H1 (cell line): ENCODE measurements around the gene RHOBTB3.

Experiments
- HDAC2 ChIP-seq, 2 experiments: fragments of 300-600 bp in 1 of 2; sonication (generic) in 1 of 2; IDR thresholded peaks; 2 replicates each; pipeline ENCODE4 v1.6.1; 2011 to 2012; ENCODE audit warnings: low read depth in 2 of 2, low read length in 2 of 2, mild to moderate bottlenecking in 2 of 2, moderate library complexity in 2 of 2, borderline replicate concordance in 1 of 2, inconsistent platforms in 1 of 2
- KDM5A ChIP-seq: fragments of 200-600 bp; IDR thresholded peaks from 2 replicates; pipeline ENCODE4 v1.7.1; 2012; ENCODE audit warnings: mild to moderate bottlenecking, low read length, inconsistent platforms, mixed read lengths
- SIX5 ChIP-seq: IDR thresholded peaks from 2 replicates; pipeline ENCODE4 v1.6.1; 2011; ENCODE audit warnings: mild to moderate bottlenecking, low read depth, low read length
- TF ChIP-seq, protein P1 (sequence below), 3 experiments: IDR thresholded peaks; 1 replicate in 2 of 3; 2 replicates in 1 of 3; pipeline versions ENCODE4 v1.5.1 to v1.6.1; 2011; ENCODE audit warnings: low read length in 3 of 3, mild to moderate bottlenecking in 3 of 3, inconsistent platforms in 2 of 3, low read depth in 1 of 3, moderate library complexity in 1 of 3; ENCODE audit not compliant: insufficient read depth in 1 of 3; ENCODE audit errors: control extremely low read depth in 1 of 3

DNA sequence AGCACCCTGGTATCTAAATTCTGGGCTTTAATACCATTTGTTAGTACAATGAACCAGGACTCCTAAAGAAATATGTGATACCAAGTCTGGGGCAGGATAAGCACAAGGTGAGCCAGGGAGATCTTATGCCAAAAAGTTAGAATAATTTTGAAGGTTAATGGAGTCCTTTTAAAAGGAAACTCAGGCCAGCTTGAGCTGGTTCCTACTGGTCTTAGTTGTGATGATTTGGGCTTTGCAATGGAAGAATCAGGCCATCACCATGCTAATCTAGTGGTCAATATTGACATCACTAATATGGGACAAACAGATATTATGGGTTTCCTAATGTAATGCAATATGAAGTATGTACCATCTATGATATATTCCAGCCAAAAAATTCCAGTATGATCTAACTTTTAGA is 40.8 kb upstream of the RHOBTB3 start:
- TF ChIP-seq KDM5A = no peak
- no peak for TF ChIP-seq SIX5
- TF ChIP-seq HDAC2 (IDR thresholded peaks at IDR 0.05; ENCODE audit: borderline replicate concordance in 1 of 2, low read depth in 2 of 2, low read length in 2 of 2) = no peak
- TF ChIP-seq, protein P1, sequence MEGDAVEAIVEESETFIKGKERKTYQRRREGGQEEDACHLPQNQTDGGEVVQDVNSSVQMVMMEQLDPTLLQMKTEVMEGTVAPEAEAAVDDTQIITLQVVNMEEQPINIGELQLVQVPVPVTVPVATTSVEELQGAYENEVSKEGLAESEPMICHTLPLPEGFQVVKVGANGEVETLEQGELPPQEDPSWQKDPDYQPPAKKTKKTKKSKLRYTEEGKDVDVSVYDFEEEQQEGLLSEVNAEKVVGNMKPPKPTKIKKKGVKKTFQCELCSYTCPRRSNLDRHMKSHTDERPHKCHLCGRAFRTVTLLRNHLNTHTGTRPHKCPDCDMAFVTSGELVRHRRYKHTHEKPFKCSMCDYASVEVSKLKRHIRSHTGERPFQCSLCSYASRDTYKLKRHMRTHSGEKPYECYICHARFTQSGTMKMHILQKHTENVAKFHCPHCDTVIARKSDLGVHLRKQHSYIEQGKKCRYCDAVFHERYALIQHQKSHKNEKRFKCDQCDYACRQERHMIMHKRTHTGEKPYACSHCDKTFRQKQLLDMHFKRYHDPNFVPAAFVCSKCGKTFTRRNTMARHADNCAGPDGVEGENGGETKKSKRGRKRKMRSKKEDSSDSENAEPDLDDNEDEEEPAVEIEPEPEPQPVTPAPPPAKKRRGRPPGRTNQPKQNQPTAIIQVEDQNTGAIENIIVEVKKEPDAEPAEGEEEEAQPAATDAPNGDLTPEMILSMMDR (IDR thresholded peaks at IDR 0.05; ENCODE audit: control extremely low read depth in 1 of 3, insufficient read depth in 1 of 3, low read depth in 1 of 3, low read length in 3 of 3) = no peak
